GM18861 (cell line): Measurements from ENCODE around the gene ELMOD3.
"Not testable (repeated sequence)": the region's sequence is repeated elsewhere in the genome, so short reads cannot be mapped to it uniquely, and the experiment has no call there.

Experiments used
- ATAC-seq: cut with Tn5 transposase; IDR thresholded peaks from one replicate; pipeline ENCODE4 v1.9.1; 2021; ENCODE audit not compliant: unreplicated experiment

ELMOD3 gene

GRCh38 chr2:85400541-85401463 lies 46.2 kb downstream of the ELMOD3 start:
- ATAC-seq, result no peak

- no peak for ATAC-seq
These were observed 46.9 kb downstream of the ELMOD3 start for GRCh38 chr2:85401464-85401805.

GRCh38 chr2:85401844-85402243 lies 47.3 kb downstream of the ELMOD3 start:
- ATAC-seq, result no peak

- peak; percentile 49 for ATAC-seq
These were observed 50.9 kb downstream of the ELMOD3 start for GRCh38 chr2:85405201-85406059.

GRCh38 chr2:85409845-85410583 lies 55.4 kb downstream of the ELMOD3 start, which contains the start of gene CAPG:
CAPG (minus strand) TSS chr2:85410366; CDS start chr2:85402145, 8,221 bp downstream.
- ATAC-seq, result peak; percentile 42

GRCh38 chr2:85410584-85411404 lies 56.2 kb downstream of the ELMOD3 start:
- no peak for ATAC-seq

GRCh38 chr2:85411405-85411748 lies 56.8 kb downstream of the ELMOD3 start:
- ATAC-seq, result no peak

- no peak for ATAC-seq
These were observed 59.2 kb downstream of the ELMOD3 start for GRCh38 chr2:85413592-85414420.

GRCh38 chr2:85414421-85414759 lies 59.8 kb downstream of the ELMOD3 start:
- not testable (repeated sequence) for ATAC-seq

- ATAC-seq, result no peak
These were observed 60.4 kb downstream of the ELMOD3 start for GRCh38 chr2:85414761-85415553.

- ATAC-seq, result no peak
These were observed 61.5 kb downstream of the ELMOD3 start for GRCh38 chr2:85415980-85416650.

GRCh38 chr2:85418132-85419008 lies 63.8 kb downstream of the ELMOD3 start, which contains the start of gene SH2D6:
SH2D6 (plus strand) TSS chr2:85418714; CDS start chr2:85429466, 10,752 bp downstream.
- peak; percentile 74 for ATAC-seq

GRCh38 chr2:85419009-85419675 lies 64.6 kb downstream of the ELMOD3 start:
- ATAC-seq, result no peak

GRCh38 chr2:85420536-85421259 lies 66.1 kb downstream of the ELMOD3 start:
- ATAC-seq, result peak; percentile 45

- no peak for ATAC-seq
These were observed 66.9 kb downstream of the ELMOD3 start for GRCh38 chr2:85421260-85422071.
